Gastrocnemius medialis (tissue), 4 donors: ENCODE results near the gene CDK16. TPM values are rescaled to one million over a fixed set of nuclear protein-coding genes. Genes with fewer than 3 reads are reported as not detected.

Experiments used
- ATAC-seq, 2 donors: fragments of 150-250 bp; one replicate each; pipeline ENCODE4 v1.9.1; 2016
- DNase-seq, 2 donors: peaks; one replicate each; pipeline ENCODE4 v3.0.0-alpha.2; 2019
- H3K27ac ChIP-seq, 4 donors: fragments of 200-600 bp; sonication (generic); 1 replicate in 1 of 4; 2 replicates in 3 of 4; pipeline ENCODE4 v1.5.1; 2016 to 2018; ENCODE audit warnings: mild to moderate bottlenecking in 2 of 4, moderate library complexity in 1 of 4
- H3K27me3 ChIP-seq, 3 donors: fragments of 200-600 bp; sonication (generic) in 2 of 3; 1 replicate in 1 of 3; 2 replicates in 2 of 3; pipeline versions ENCODE4 v1.5.1 to v1.6.0; 2016 to 2019; ENCODE audit warnings: mild to moderate bottlenecking in 1 of 3, moderate library complexity in 1 of 3
- H3K36me3 ChIP-seq, 2 donors: fragments of 200-600 bp; sonication (generic) in 1 of 2; one replicate each; pipeline ENCODE4 v1.5.1; 2017 to 2018
- H3K4me1 ChIP-seq, 2 donors: fragments of 200-600 bp; sonication (generic) in 1 of 2; one replicate each; pipeline ENCODE4 v1.5.1; 2016 to 2017; ENCODE audit warnings: mild to moderate bottlenecking in 2 of 2
- H3K4me3 ChIP-seq, 4 donors: fragments of 200-600 bp; sonication (generic) in 3 of 4; 1 replicate in 1 of 4; 2 replicates in 3 of 4; pipeline ENCODE4 v1.5.1; 2016 to 2019; ENCODE audit warnings: mild to moderate bottlenecking in 2 of 4
- H3K9me3 ChIP-seq, 3 donors: fragments of 200-600 bp; sonication (generic) in 2 of 3; 1 replicate in 1 of 3; 2 replicates in 2 of 3; pipeline ENCODE4 v1.5.1; 2016 to 2019
- POLR2A ChIP-seq, 2 donors: fragments of 450-650 bp; IDR thresholded peaks; one replicate each; pipeline ENCODE4 v1.6.1; 2017; ENCODE audit warnings: antibody characterized with exemption in 2 of 2, mild to moderate bottlenecking in 2 of 2, moderate library complexity in 2 of 2
- in situ Hi-C, 4 donors: fragments of 200-750 bp; cut with MboI; loops; one replicate each; pipeline versions ENCODE4 v1.15.0 to v1.8.0; 2017; ENCODE audit warnings: low sequenced_read_pairs in 4 of 4
- intact Hi-C: fragments of 100-400 bp; cut with DNase I; formaldehyde crosslinking; loops from one replicate; pipeline ENCODE4 v1.15.1; 2023; ENCODE audit warnings: low total_unique reads
- total RNA-seq, 4 donors: library from RNA; depleted of rRNA; stranded (reverse); fragments of >200 nt; gene quantifications; one replicate each; pipeline versions ENCODE4 v1.1.0 to v1.2.3, GENCODE V29; 2016
- TF ChIP-seq, protein P1 (sequence below), 5 experiments: fragments of 450-650 bp in 3 of 5; fragments of 200-600 bp in 2 of 5; sonication (generic) in 2 of 5; IDR thresholded peaks in 4 of 5; conservative IDR thresholded peaks in 1 of 5; 1 replicate in 4 of 5; 2 replicates in 1 of 5; pipeline ENCODE4 v1.5.1; 2016 to 2019; ENCODE audit warnings: antibody characterized with exemption in 5 of 5, mild to moderate bottlenecking in 3 of 5, moderate library complexity in 3 of 5

CDK16 gene
- total RNA-seq, 4 donors from 2014 or later = 124 to 208 (median 178) TPM

DNA sequence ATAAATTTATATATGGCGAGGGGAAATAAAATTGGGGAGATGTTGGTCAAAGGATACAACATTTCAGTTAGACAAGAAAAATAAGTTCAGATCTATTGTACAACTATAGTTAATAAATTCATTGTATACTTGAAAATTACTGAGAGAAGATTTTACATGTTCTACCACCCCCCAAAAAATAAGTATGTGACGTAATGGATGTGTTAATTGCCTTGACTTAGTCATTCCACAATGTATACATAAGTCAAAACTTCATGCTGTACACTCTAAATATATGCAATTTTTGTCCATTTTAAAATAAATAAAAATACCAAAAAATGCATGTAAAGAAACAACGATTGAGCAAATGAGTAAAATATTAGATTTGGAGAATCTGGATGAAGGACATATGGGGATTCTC is 16.1 kb downstream of the CDK16 start:
- peaks cover 0 to 3% of the 10 kb centered on the region in 2 donors for H3K4me1 ChIP-seq
- no peaks in the 10 kb centered on the region for H3K9me3 ChIP-seq
- TF ChIP-seq, protein P1, sequence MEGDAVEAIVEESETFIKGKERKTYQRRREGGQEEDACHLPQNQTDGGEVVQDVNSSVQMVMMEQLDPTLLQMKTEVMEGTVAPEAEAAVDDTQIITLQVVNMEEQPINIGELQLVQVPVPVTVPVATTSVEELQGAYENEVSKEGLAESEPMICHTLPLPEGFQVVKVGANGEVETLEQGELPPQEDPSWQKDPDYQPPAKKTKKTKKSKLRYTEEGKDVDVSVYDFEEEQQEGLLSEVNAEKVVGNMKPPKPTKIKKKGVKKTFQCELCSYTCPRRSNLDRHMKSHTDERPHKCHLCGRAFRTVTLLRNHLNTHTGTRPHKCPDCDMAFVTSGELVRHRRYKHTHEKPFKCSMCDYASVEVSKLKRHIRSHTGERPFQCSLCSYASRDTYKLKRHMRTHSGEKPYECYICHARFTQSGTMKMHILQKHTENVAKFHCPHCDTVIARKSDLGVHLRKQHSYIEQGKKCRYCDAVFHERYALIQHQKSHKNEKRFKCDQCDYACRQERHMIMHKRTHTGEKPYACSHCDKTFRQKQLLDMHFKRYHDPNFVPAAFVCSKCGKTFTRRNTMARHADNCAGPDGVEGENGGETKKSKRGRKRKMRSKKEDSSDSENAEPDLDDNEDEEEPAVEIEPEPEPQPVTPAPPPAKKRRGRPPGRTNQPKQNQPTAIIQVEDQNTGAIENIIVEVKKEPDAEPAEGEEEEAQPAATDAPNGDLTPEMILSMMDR (IDR thresholded peaks at IDR 0.05 in 4 of 5, conservative IDR thresholded peaks at IDR 0.05 in 1 of 5) = no peak
- TF ChIP-seq POLR2A (IDR thresholded peaks at IDR 0.05) = no peak
- ATAC-seq (no peak), DNase-seq (no peak)
- peak overlapping the region; percentile 57 to 84 (median 74) for H3K4me3 ChIP-seq
- H3K36me3 ChIP-seq = peaks cover 0 to 2% of the 10 kb centered on the region in 2 donors
- in situ Hi-C loops (no loop called here), intact Hi-C loops (loop anchor here (5.0 kb wide), 1 partner anchor 288 kb away; no protein-coding TSS in a partner anchor)
- no peaks in the 10 kb centered on the region for H3K27me3 ChIP-seq
- peak overlapping the region; percentile 88 to 93 (median 91) for H3K27ac ChIP-seq

- Histone ChIP-seq H3K27ac (peak overlapping the region; percentile 88 to 93 (median 91)), H3K27me3 (no peaks in the 10 kb centered on the region), H3K9me3 (no peaks in the 10 kb centered on the region), H3K4me3 (no peak overlapping the region), H3K36me3 (peaks cover 0 to 10% of the 10 kb centered on the region in 2 donors), H3K4me1 (peaks cover 0 to 3% of the 10 kb centered on the region in 2 donors)
- no peak for ATAC-seq
- in situ Hi-C loops = no loop called here
- TF ChIP-seq POLR2A (IDR thresholded peaks at IDR 0.05) = no peak
- TF ChIP-seq, protein P1 (IDR thresholded peaks at IDR 0.05 in 4 of 5, conservative IDR thresholded peaks at IDR 0.05 in 1 of 5) = no peak
- DNase-seq = no peak
- intact Hi-C loops = no loop called here
These were observed 17.2 kb downstream of the CDK16 start for GRCh38 chrX:47235691-47236103.

DNA sequence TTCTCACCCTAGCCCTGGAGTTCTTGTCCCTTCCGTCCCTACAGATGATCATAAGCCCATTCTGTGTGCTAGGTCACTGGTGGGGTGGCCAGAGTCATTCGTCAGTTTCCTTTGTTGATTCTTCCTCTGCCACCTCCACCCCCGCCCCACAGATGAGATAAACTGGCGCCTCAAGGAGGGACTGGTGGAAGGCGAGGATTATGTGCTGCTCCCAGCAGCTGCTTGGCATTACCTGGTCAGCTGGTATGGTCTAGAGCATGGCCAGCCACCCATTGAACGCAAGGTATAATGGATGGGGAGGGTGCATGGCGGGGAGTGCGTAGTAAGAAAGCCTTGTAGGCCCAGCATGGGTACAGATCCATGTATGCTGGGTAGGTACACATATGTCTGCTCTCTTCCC is 20.7 kb downstream of the CDK16 start:
- TF ChIP-seq, protein P1 (IDR thresholded peaks at IDR 0.05 in 4 of 5, conservative IDR thresholded peaks at IDR 0.05 in 1 of 5) = no peak
- no peak for TF ChIP-seq POLR2A (IDR thresholded peaks at IDR 0.05)
- Histone ChIP-seq H3K9me3 (no peaks in the 10 kb centered on the region), H3K27ac (no peak overlapping the region), H3K27me3 (no peaks in the 10 kb centered on the region), H3K36me3 (peaks cover 0 to 40% of the 10 kb centered on the region in 2 donors), H3K4me3 (no peak overlapping the region), H3K4me1 (peaks cover 0 to 3% of the 10 kb centered on the region in 2 donors)
- no peak for ATAC-seq
- in situ Hi-C loops = no loop called here
- DNase-seq = no peak
- intact Hi-C loops = no loop called here

- Histone ChIP-seq H3K27me3 (no peaks in the 10 kb centered on the region), H3K4me3 (no peak overlapping the region), H3K27ac (no peak overlapping the region), H3K4me1 (no peaks in the 10 kb centered on the region), H3K9me3 (no peaks in the 10 kb centered on the region), H3K36me3 (peaks cover 0 to 48% of the 10 kb centered on the region in 2 donors)
- no peak for TF ChIP-seq POLR2A (IDR thresholded peaks at IDR 0.05)
- TF ChIP-seq, protein P1 (IDR thresholded peaks at IDR 0.05 in 4 of 5, conservative IDR thresholded peaks at IDR 0.05 in 1 of 5) = no peak
- in situ Hi-C loops = no loop called here
- DNase-seq (no peak), ATAC-seq (no peak)
- intact Hi-C loops = no loop called here
These were observed 21.5 kb downstream of the CDK16 start for GRCh38 chrX:47239898-47240545.
